GM18907 (cell line): ENCODE results near the gene SLC34A3.
"Not testable (repeated sequence)": the region's sequence is repeated elsewhere in the genome, so short reads cannot be mapped to it uniquely, and the experiment has no call there.

ENCODE experiments used
- ATAC-seq: cut with Tn5 transposase; IDR thresholded peaks from one replicate; pipeline ENCODE4 v1.9.1; 2021; ENCODE audit warnings: mild to moderate bottlenecking, moderate library complexity; ENCODE audit not compliant: unreplicated experiment

SLC34A3 gene

GRCh38 chr9:137228968-137229896, 1.5 kb upstream of the SLC34A3 start:
- ATAC-seq, result no peak

- no peak for ATAC-seq
These were observed 597 bp upstream of the SLC34A3 start for GRCh38 chr9:137229903-137230704.

- ATAC-seq, result no peak
These were observed 805 bp downstream of the SLC34A3 start for GRCh38 chr9:137231372-137232039.

GRCh38 chr9:137232101-137232500, 1.4 kb downstream of the SLC34A3 start:
- ATAC-seq, result no peak

GRCh38 chr9:137232510-137232909, 1.8 kb downstream of the SLC34A3 start:
- ATAC-seq, result no peak

GRCh38 chr9:137233143-137233980, 2.7 kb downstream of the SLC34A3 start:
- ATAC-seq, result no peak

- ATAC-seq, result no peak
These were observed 3.5 kb downstream of the SLC34A3 start for GRCh38 chr9:137234055-137234697.

GRCh38 chr9:137234758-137235423, 4.2 kb downstream of the SLC34A3 start:
- ATAC-seq, result no peak

GRCh38 chr9:137235424-137236237, 4.9 kb downstream of the SLC34A3 start:
- ATAC-seq, result no peak

- peak; percentile 23 for ATAC-seq
These were observed 5.7 kb downstream of the SLC34A3 start for GRCh38 chr9:137236238-137236935.

GRCh38 chr9:137236936-137237421, 6.3 kb downstream of the SLC34A3 start:
- ATAC-seq, result no peak

GRCh38 chr9:137237759-137238726, 7.3 kb downstream of the SLC34A3 start:
- ATAC-seq, result no peak

- ATAC-seq, result not testable (repeated sequence)
These were observed 9.0 kb downstream of the SLC34A3 start for GRCh38 chr9:137239541-137240200.

GRCh38 chr9:137240318-137240840, 9.7 kb downstream of the SLC34A3 start:
- ATAC-seq, result peak; percentile 30

GRCh38 chr9:137240841-137241489, 10.3 kb downstream of the SLC34A3 start, which contains the start of gene TUBB4B:
Gene TUBB4B, plus strand, starts transcription at chr9:137241287. Its CDS starts 74 bp downstream, at chr9:137241361.
- peak; percentile 77 for ATAC-seq
